ENCODE measurements around the gene KLK10.
"Not testable (repeated sequence)": the region's sequence is repeated elsewhere in the genome, so short reads cannot be mapped to it uniquely, and the experiment has no call there.

The KLK10 gene

GRCh38 chr19:51000981-51001380 is 18.5 kb downstream of the KLK10 start:
- no peak for DNase-seq

GRCh38 chr19:51000426-51000825 is 19.1 kb downstream of the KLK10 start:
- no peak for DNase-seq

GRCh38 chr19:50998686-50999085 is 20.8 kb downstream of the KLK10 start:
- DNase-seq, result no peak

GRCh38 chr19:50998061-50998460 is 21.4 kb downstream of the KLK10 start:
- no peak for DNase-seq

GRCh38 chr19:50994129-50994528 is 25.4 kb downstream of the KLK10 start:
- DNase-seq, result no peak

- no peak for DNase-seq
These were observed 26.9 kb downstream of the KLK10 start for GRCh38 chr19:50992666-50993035.

GRCh38 chr19:50984416-50984815 is 35.1 kb downstream of the KLK10 start:
- not testable (repeated sequence) for DNase-seq

GRCh38 chr19:50983625-50984292 is 35.8 kb downstream of the KLK10 start, which contains the start of gene KLK7:
Gene KLK7, minus strand, starts transcription at chr19:50983917. Its CDS starts 1,518 bp downstream, at chr19:50982399.
- no peak for DNase-seq

GRCh38 chr19:50982186-50982585 is 37.3 kb downstream of the KLK10 start:
- DNase-seq, result no peak

GRCh38 chr19:50981587-50982146 is 37.8 kb downstream of the KLK10 start:
- no peak for DNase-seq

GRCh38 chr19:50980208-50980607 is 39.3 kb downstream of the KLK10 start:
- no peak for DNase-seq

GRCh38 chr19:50979758-50980157 is 39.8 kb downstream of the KLK10 start:
- no peak for DNase-seq

- DNase-seq, result no peak
These were observed 40.6 kb downstream of the KLK10 start for GRCh38 chr19:50978772-50979390.

- DNase-seq, result no peak
These were observed 41.9 kb downstream of the KLK10 start for GRCh38 chr19:50977626-50978025.

GRCh38 chr19:50975766-50976165 is 43.7 kb downstream of the KLK10 start:
- no peak for DNase-seq

GRCh38 chr19:50974702-50975556 is 44.6 kb downstream of the KLK10 start:
- DNase-seq, result no peak

GRCh38 chr19:50972795-50973376 is 46.6 kb downstream of the KLK10 start:
- no peak for DNase-seq

- DNase-seq, result not testable (repeated sequence)
These were observed 49.7 kb downstream of the KLK10 start for GRCh38 chr19:50969810-50970209.

- DNase-seq, result no peak
These were observed 50.1 kb downstream of the KLK10 start, which contains the start of gene KLK6 for GRCh38 chr19:50969413-50969760. Gene KLK6, minus strand, starts transcription at chr19:50969591. Its CDS starts 1,487 bp downstream, at chr19:50968104.

- DNase-seq, result no peak
These were observed 50.6 kb downstream of the KLK10 start for GRCh38 chr19:50968716-50969412.

GRCh38 chr19:50967929-50968715 is 51.4 kb downstream of the KLK10 start:
- no peak for DNase-seq

- no peak for DNase-seq
These were observed 55.2 kb downstream of the KLK10 start for GRCh38 chr19:50964266-50964665.

Measured in SHP77 (cell line).